Posterior cingulate gyrus (tissue), 11 donors: ENCODE results near the gene PMM2.
A peak's percentile ranks its signal among the peaks of the same experiment; 100 is the strongest.

Source experiments
- DNase-seq, 10 donors: peaks; one replicate each; pipeline versions ENCODE4 v3.0.0 to v3.0.0-alpha.2; 2020 to 2021; ENCODE audit warnings: mixed read lengths in 3 of 10
- intact Hi-C: fragments of 100-400 bp; cut with DNase I; formaldehyde crosslinking; loops from one replicate; pipeline ENCODE4 v1.15.1; 2023

PMM2 gene

DNA sequence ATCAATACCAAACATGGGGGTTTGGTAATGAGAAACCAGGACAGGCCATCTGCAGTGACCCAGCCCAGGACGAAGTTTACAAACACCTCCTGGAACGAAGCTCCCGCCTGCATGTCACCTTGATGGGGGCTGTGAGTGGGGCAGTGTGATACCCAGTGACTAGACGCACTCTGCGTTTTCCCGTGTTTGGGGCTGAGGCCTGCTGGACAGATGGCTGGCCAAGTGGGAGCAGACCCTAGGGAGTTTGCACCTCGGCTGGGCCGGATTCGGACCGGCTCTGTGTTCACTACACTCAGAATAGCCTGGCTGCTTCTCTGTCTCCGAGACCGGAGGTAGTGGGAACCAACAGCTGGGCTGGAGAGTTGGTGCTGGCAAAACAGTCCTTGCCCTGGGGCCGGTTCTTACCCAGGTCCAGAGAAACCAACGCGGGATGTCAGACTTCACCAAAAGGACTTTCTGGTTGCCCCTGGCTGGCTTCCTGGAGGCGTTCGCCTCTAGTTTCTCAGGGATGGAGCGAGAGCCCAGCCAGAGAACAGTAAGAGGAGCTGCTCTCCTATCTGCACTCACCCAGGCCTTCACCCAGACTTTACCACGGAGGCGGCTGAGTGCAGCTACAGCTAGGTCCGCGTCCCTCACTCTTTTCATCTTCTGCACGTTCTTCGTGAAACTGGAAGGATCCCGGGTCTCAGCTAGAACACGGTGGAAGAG, 50.7 kb downstream of the PMM2 start:
- intact Hi-C loops: no loop called here
- DNase-seq: peak in 3 of 10 donors; percentile 68 to 84 (median 70)

GRCh38 chr16:8848939-8849391, 51.3 kb downstream of the PMM2 start:
- peak in 2 of 10 donors; percentile 25 to 51 for DNase-seq
- intact Hi-C loops: no loop called here

GRCh38 chr16:8849411-8850011, 51.9 kb downstream of the PMM2 start:
- intact Hi-C loops: no loop called here
- DNase-seq: peak in 3 of 10 donors; percentile 22 to 59 (median 50)

GRCh38 chr16:8850279-8850885, 52.7 kb downstream of the PMM2 start:
- intact Hi-C loops: no loop called here
- peak in 3 of 10 donors; percentile 59 to 72 (median 64) for DNase-seq

DNA sequence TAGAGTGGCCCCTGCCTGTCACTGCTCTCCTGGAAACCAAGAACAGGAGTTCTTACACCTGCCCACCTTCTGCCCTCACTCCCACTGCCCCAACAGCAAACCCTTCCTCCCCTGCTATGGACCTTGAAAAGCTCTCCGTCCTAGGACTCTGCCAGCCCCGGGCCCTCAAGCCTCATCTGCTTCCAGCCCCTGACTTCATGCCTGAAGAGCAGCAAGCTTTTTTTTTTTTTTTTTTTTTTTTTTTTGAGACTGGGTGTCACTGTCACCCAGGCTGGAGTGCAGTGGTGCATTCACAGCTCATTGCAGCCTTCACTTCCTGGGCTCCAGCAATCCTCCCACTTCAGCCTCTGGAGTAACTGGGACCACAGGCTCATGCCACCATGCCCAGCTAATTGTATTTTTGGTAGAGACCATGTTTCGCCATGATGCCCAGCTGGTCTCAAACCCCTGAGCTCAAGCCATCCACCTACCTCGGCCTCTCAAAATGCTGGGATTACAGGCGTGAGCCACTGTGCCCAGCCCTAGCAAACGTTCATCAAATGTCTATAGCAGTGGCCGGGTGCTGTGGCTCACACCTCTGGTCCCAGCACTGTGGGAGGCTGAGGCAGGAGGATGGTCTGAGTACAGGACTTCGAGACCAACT, 54.2 kb downstream of the PMM2 start:
- DNase-seq: peak in 3 of 10 donors; percentile 41 to 72 (median 45)
- intact Hi-C loops: no loop called here

DNA sequence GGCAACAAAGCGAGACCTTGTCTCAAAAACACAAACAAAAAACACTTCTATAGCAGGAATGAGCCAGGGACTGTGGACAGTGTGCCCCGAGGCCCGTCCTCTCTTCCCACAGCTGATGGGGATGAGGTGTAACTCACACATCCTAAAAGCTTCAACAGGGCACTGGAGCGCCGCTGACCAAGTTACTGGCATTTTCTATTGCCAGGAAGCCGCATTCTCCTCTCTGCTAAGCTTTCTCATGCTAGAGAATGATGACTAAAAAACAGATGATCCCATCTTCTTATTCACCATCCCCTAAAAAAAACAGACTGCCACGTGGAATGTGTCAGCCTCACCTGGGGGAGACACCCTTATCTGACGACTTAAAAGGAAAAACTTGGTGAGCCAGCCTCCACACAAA, 54.9 kb downstream of the PMM2 start:
- DNase-seq: peak in 2 of 10 donors; percentile 52 to 57
- intact Hi-C loops: no loop called here

DNA sequence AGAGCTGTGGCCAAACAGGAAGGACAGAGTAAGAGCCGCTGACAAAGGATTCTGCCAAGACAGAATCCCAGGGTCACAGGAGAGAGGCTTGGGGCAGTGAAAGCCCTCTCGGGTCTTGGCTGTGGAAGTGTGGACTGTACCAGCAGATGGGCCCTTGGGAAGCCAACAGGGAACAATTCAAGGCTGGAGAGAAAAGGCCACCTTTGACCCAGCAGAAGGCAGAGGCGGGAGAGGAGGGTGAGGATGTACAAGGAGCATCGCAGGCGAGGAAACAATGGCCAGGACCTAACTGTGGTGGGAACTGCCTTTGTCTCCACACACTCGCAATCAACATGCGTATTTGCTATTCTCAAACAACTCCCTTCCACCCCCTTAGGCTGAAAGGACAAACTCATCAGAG, 55.5 kb downstream of the PMM2 start:
- intact Hi-C loops: no loop called here
- peak in 1 of 10 donors; percentile 59 for DNase-seq

DNA sequence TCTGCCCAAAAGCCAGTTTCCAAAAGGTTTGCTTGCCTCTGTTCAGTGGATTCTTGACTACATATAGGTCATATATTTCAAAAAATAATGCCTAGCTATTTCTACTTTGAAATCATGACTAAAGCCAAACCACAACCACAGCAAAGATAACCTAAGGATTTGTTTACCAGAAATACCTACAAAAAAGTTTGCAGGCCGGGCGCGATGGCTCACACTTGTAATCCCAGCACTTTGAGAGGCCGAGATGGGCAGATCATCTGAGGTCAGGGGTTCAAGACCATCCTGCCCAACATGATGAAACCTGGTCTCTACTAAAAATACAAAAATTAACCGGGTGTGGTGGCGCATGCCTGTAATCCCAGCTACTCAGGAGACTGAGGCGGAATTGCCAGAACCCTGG, 56.0 kb downstream of the PMM2 start:
- DNase-seq: peak in 2 of 10 donors; percentile 32 to 52
- intact Hi-C loops: no loop called here

DNA sequence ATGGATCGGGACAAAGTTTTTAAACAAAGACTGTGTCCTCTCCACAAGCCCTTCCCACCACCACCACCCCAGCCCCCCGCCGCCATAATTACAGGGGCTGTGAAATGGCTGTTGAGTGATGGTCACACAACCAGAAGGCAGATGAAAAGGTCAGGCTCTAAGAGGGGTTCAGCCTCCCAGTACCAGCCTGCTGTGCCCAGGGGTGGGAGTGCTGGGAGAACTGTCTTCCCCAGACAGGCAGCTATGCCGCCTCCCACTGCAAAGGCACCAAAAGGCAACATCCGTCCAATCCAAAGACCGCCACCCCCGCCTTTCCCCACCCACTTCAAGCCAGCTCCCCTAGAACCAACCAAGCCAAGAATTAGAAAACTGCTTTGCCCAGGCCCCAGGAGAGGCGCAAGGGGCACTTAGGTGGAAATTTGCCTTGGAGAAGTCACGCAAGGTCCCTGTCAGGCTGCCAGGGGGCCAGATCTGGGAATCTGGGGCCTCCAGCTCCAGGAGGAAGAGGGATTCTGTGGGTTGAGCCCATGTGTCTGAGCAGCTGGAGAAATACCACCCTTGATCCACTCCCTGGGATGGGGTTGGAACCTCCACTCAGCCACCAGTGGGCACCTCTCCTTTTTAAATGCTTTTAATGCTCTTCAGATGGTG, 56.8 kb downstream of the PMM2 start:
- intact Hi-C loops: no loop called here
- DNase-seq: peak in 2 of 10 donors; percentile 53 to 57

DNA sequence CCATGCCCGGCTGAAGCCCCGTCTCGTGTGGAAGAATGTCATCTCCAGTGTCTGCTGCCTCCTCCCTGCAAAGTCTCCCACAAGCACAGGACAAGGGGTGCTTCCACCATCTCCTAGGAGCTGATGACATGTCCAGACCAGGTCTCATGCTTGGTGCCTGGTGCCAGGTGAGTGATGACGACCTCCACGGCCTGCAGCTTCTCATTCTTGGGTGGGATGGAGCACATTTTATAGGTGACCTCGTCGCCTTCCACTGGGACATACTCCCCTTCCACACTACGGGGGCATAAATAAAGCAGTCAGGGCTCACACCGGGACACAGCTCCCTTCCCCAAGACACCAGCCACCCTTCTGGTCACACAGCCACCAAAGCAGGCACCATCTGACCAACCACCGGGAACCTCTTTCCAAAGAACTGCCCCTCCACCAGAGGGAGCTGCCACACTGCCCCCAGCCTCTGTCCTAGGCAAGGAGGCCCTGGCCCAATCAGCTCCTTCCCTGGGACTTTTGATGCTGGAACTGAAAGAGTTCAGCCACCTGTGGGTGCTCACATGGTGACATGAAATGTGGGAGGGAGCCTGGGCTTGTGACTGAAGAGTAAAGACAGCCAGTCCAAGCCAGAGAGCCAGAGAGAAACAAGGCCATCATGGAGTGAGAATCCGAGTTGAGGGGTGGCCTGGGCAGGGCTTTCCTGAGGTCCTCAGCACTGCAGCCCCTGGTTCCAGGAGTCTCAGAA, 57.6 kb downstream of the PMM2 start:
- intact Hi-C loops: no loop called here
- peak in 3 of 10 donors; percentile 33 to 51 (median 50) for DNase-seq

- intact Hi-C loops: no loop called here
- DNase-seq: peak in 2 of 10 donors; percentile 33 to 45
Observed at GRCh38 chr16:8855972-8856371, 58.3 kb downstream of the PMM2 start.

DNA sequence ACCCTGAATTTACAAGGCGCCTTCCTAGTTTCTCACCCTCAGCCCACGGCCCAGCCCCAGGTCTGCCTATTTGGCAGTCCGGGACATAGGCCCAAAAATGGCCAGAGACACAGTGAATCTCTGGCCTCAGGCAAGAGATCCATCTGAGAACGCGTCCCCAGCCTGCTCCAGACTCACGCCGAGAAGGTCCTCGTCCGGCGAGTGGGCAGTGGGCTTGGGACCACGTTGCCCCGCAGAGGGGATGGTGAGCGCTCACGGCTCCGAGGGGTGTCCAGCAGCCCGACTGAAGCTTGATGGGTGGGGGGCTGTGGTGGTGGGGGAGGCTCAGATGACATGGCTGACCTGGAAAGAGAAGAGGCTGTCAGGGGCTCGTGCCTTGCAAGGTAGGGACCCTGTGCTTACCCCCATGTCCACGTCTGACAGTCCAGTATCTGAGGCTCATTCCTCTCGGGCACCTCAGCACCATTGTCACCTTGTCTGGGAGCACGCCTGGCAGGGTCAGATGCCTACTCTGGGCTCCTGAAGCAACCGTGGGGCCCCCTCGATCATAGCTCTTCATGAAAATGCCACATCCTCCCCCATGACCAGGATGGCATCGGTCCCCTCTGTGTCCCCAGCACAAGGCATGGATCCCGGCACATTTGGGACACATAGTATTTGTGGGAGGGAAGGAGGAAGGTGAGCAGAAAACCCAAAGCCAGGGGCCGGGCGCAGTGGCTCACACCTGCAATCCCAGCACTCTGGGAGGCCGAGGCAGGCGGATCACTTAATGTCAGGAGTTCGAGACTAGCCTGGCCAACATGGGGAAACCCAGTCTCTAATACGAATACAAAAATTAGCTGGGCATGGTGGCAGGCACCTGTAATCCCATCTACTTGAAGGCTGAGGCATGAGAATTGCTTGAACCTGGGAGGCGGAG, 61.6 kb downstream of the PMM2 start:
- intact Hi-C loops: no loop called here
- peak in 4 of 10 donors; percentile 24 to 76 (median 57) for DNase-seq

DNA sequence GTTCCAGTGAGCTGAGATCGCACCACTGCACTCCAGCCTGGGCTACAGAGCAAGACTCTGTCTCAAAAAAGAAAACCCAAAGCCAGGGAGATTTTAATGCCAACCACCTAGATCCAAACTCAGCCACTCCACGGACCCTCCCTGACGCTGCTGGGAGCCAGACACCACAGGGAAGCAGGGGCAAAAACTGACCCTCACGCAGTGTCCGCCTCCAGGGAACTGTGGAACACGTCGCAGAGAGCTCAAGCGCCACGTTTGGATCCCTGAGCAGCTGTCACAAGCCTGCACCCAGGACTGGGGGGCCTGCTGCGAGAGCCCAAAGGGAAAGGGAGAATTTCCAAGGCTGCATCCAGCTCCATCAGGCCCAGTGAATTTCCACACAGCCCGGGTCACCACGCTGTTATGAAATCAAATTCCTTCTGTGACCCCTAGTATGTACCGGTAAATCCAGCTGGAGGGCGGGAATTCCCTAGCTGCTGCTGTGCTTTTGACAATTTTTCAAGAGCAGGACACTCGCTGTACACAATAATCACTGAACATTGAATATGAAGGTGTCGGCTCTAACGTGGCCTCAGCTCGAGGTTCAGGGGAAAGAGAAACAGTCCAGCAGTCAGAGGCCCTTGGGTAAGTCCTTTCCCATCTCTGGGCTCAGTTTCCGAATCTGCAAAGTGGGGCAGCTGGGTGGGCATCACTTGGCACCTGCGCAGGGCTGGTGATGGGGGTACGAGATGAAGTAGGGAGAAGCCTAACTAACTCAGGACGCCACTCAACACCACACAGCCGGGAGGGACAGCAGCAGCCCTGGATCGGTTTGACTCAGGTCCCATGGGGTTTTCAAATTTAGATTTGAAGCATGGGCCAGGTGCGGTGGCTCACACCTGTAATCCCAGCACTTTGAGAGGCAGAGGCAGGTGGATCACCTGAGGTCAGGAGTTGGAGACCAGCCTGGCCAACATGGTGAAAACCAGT, 62.6 kb downstream of the PMM2 start:
- DNase-seq: peak in 4 of 10 donors; percentile 23 to 80 (median 68)
- intact Hi-C loops: loop anchor here (5.0 kb wide), 1 partner anchor 63 kb away; the partner anchor contains the start of genes PMM2 and TMEM186

DNA sequence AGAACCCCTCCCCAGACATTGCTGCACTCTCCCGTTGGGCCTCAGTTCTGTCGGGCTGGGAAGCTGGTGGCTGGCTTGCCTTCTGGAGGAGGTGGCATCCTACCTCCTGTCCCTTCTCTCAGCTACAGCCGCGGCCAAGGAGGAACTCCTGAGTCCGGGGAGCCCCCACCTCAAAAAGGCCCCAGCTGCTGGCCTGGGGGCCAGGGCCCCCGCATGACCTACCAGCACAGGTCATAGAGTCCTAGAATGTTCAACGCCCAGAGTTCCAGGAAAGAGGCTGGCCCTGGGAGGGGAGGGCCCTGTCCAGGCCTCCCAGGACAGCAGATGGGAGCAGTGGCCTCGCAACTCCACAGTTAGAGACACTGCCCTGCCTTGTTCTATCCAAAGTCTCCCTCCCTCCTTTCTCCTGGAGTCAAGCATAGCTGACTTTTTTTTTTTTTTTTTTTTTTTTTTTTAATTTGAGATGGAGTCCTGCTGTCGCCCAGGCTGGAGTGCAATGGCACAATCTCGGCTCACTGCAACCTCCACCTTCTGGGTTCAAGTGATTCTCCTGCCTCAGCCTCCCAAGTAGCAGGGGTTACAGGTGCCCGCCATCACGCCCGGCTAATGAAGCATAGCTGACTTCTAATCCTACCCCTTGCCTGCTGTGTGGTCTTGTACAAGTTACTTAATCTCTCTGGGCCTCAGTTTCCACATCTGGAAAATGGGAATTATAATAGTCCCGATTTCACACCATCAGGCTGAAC, 64.1 kb downstream of the PMM2 start:
- intact Hi-C loops: loop anchor here (5.0 kb wide), 1 partner anchor 64 kb away; the partner anchor contains the start of genes PMM2 and TMEM186
- DNase-seq: peak in 4 of 10 donors; percentile 19 to 85 (median 70)

DNA sequence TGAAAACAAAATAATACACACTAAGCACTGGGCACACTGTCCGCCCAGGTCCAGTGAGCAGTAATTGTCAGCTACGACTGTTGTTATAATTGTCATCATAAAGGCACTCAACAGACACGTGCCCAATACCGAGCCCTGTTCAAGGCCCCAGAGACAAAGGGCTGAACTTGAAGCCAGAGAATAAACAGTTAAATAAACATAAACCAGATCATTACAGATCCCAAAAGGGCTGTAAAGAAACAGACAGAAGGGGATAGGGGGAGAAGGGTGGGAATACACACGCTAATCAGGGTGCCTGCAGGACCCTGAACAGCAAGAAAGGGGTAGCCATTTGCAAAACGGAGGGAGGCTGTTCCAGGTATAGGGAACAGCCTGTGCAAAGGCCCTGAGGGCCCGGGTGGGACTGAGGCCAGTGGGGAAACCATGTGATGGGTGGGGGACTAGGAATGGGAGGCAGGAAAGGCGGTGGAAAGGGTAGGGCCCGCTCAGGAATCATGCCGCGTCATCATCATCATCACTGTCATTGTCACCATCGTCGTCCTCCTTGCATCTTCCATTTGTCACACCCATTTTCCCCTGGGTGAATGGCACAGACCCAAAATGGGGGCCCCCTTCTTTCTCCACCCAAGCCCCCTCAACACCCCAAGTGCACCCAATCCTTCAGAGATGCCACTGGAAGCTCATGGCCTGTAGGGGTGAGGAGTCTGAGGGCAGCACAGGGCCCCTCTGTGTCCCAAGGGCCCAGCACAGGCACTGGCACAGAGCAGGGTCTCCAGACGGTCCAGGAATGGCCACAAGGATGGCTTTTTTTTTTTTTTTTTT, 64.9 kb downstream of the PMM2 start:
- intact Hi-C loops: loop anchor here (5.0 kb wide), 1 partner anchor 65 kb away; the partner anchor contains the start of genes PMM2 and TMEM186
- peak in 2 of 10 donors; percentile 20 to 25 for DNase-seq
